Measurements from ENCODE around the gene CDYL.

Gene CDYL

GRCh38 chr6:4969609-4970285, 193.5 kb downstream of the CDYL start:
- TF ChIP-seq POLR2A (IDR thresholded peaks at IDR 0.05; ENCODE audit: low read depth, low read length): no peak

GRCh38 chr6:4970739-4971395, 194.7 kb downstream of the CDYL start:
- TF ChIP-seq POLR2A (IDR thresholded peaks at IDR 0.05; ENCODE audit: low read depth, low read length): no peak

More at GRCh38 chr6:4969609-4970285, 193.5 kb downstream of the CDYL start:
- DNase-seq (ENCODE audit: insufficient read length, low spot score): no peak
- no peak for FAIRE-seq

GRCh38 chr6:4971851-4972250, 195.6 kb downstream of the CDYL start:
- DNase-seq (ENCODE audit: insufficient read length, low spot score): no peak
- TF ChIP-seq POLR2A (IDR thresholded peaks at IDR 0.05; ENCODE audit: low read depth, low read length): no peak
- no peak for FAIRE-seq

More at GRCh38 chr6:4970739-4971395, 194.7 kb downstream of the CDYL start:
- FAIRE-seq (no peak), DNase-seq (ENCODE audit: insufficient read length, low spot score) (no peak)

- FAIRE-seq (no peak), DNase-seq (ENCODE audit: insufficient read length, low spot score) (no peak)
- no peak for TF ChIP-seq POLR2A (IDR thresholded peaks at IDR 0.05; ENCODE audit: low read depth, low read length)
These were observed 196.2 kb downstream of the CDYL start for GRCh38 chr6:4972438-4972837.

GRCh38 chr6:4973415-4973814, 197.2 kb downstream of the CDYL start:
- FAIRE-seq: no peak
- TF ChIP-seq POLR2A (IDR thresholded peaks at IDR 0.05; ENCODE audit: low read depth, low read length): no peak

GRCh38 chr6:4973982-4974745, 198.0 kb downstream of the CDYL start:
- FAIRE-seq: no peak
- DNase-seq (ENCODE audit: insufficient read length, low spot score): no peak
- no peak for TF ChIP-seq POLR2A (IDR thresholded peaks at IDR 0.05; ENCODE audit: low read depth, low read length)

More at GRCh38 chr6:4973415-4973814, 197.2 kb downstream of the CDYL start:
- DNase-seq (ENCODE audit: insufficient read length, low spot score): no peak

GRCh38 chr6:4974962-4975361, 198.8 kb downstream of the CDYL start:
- TF ChIP-seq POLR2A (IDR thresholded peaks at IDR 0.05; ENCODE audit: low read depth, low read length): no peak
- FAIRE-seq: no peak
- no peak for DNase-seq (ENCODE audit: insufficient read length, low spot score)

GRCh38 chr6:4975506-4975905, 199.3 kb downstream of the CDYL start:
- no peak for FAIRE-seq
- no peak for DNase-seq (ENCODE audit: insufficient read length, low spot score)
- no peak for TF ChIP-seq POLR2A (IDR thresholded peaks at IDR 0.05; ENCODE audit: low read depth, low read length)

- FAIRE-seq (no peak), DNase-seq (ENCODE audit: insufficient read length, low spot score) (no peak)
- no peak for TF ChIP-seq POLR2A (IDR thresholded peaks at IDR 0.05; ENCODE audit: low read depth, low read length)
These were observed 201.3 kb downstream of the CDYL start for GRCh38 chr6:4977468-4977867.

- no peak for DNase-seq (ENCODE audit: insufficient read length, low spot score)
- TF ChIP-seq POLR2A (IDR thresholded peaks at IDR 0.05; ENCODE audit: low read depth, low read length): no peak
- no peak for FAIRE-seq
These were observed 203.2 kb downstream of the CDYL start for GRCh38 chr6:4979426-4979825.

- DNase-seq (ENCODE audit: insufficient read length, low spot score): no peak
- no peak for TF ChIP-seq POLR2A (IDR thresholded peaks at IDR 0.05; ENCODE audit: low read depth, low read length)
- no peak for FAIRE-seq
These were observed 205.6 kb downstream of the CDYL start for GRCh38 chr6:4981761-4982160.

- DNase-seq (ENCODE audit: insufficient read length, low spot score) (no peak), FAIRE-seq (no peak)
- no peak for TF ChIP-seq POLR2A (IDR thresholded peaks at IDR 0.05; ENCODE audit: low read depth, low read length)
These were observed 207.1 kb downstream of the CDYL start for GRCh38 chr6:4983322-4983721.

GRCh38 chr6:4986999-4987398, 210.8 kb downstream of the CDYL start:
- no peak for FAIRE-seq
- no peak for TF ChIP-seq POLR2A (IDR thresholded peaks at IDR 0.05; ENCODE audit: low read depth, low read length)

GRCh38 chr6:4987432-4987831, 211.2 kb downstream of the CDYL start:
- no peak for DNase-seq (ENCODE audit: insufficient read length, low spot score)
- FAIRE-seq: no peak
- TF ChIP-seq POLR2A (IDR thresholded peaks at IDR 0.05; ENCODE audit: low read depth, low read length): no peak

More at GRCh38 chr6:4986999-4987398, 210.8 kb downstream of the CDYL start:
- no peak for DNase-seq (ENCODE audit: insufficient read length, low spot score)
